Femur (tissue), 1 donor: ENCODE data around the gene GTF2A2.
"Not testable (repeated sequence)": the region's sequence is repeated elsewhere in the genome, so short reads cannot be mapped to it uniquely, and the experiment has no call there.

Experiments
- DNase-seq: peaks from one replicate; pipeline ENCODE4 v3.0.0-alpha.2; 2017

Gene GTF2A2

DNA sequence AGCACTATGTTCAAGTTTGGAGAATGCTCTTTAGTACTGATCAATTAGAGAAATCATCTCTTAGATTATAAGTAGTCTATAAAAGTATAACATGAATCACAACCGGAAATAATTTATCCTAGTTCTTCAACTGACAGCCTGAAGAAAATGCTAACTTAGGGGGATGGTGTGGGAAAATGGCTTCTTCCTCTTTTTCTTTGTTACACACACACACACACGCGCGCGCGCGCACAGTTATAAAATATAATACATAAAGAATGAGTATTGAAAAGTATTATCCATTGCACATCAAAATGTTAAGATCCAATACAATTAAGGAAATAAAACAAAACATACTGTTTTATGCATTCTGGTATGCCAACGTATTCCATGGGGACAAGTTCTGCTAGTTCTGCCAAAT, 11.2 kb upstream of the GTF2A2 start:
- no peak for DNase-seq

DNA sequence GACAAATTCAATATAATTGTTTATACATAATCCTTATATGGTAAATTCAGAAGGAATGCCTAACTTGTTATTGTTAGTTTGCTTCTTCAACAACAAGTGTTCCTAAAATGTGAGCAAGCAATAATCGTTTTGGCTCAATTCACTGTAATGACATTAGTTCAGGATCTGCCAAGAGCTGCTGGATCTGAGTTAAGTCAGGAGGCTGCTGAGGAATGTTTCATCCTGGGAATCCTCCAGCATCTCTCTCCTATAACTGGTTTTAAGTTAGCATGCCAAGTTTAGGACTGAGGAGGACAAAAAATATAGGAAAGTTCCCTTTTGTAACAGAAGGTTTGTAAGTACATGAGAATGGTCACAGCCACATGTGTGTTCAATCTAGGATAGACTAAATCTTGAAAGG, 4.9 kb upstream of the GTF2A2 start:
- peak; percentile 55 for DNase-seq

- DNase-seq: no peak
Measured at GRCh38 chr15:59659366-59659765, 2.1 kb upstream of the GTF2A2 start.

DNA sequence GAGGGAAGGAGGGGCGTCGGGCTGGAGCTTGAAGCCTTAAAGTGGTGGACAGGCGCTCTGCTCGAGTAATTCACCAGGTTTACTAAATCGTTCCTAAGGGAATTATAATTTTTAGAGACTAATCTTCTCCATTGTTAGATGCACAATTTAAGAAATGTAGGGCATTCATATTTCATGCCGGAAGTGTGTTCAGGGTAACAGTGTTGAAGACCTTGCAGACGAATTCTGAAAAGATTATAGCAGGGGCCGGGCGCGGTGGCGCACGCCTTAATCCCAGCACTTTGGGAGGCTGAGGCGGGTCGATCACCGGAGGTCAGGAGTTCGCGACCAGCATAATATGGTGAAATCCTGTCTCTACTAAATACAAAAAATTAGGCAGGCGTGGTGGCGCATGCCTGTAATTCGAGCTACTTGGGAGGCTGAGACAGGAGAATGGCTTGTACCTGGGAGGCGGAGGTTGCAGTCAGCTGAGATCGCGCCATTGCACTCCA, 365 bp upstream of the GTF2A2 start:
- peak; percentile 33 for DNase-seq

DNA sequence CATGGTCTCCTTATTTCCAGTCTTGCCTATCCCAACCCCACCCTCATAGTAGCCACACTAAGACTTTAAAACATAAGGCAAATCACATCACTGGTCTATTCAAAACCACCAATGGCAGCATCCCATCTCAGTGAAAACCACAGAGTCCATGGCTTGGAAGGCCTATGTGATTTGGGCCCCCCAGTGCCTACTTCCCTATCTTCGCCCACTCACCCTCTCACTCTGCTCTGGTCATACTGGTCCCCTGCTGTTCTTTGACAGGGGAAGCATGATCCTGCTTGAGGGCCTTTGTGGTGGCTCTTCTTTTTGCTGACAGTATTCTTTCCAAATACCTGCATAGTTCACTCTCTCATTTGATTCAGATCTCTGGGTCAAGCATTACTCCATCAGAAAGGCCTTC, 3.3 kb downstream of the GTF2A2 start:
- DNase-seq: no peak

DNA sequence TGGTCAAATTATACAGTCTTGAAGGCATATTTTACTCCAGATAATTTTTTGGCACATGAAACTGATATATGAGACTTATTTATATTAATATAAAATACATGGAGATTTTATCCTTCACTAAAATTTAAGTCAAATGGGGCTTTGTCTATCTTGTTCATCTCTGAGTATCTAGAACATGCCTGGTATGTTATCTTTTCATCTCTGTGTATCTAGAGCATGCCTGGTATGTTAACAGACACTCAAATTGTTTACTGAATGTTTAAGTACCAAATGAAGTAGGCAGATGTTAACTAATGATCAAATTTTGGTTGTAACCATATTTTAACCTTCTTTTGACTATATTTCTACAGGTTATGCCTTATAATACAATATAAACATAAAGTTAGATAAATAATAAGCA, 7.7 kb downstream of the GTF2A2 start:
- no peak for DNase-seq

DNA sequence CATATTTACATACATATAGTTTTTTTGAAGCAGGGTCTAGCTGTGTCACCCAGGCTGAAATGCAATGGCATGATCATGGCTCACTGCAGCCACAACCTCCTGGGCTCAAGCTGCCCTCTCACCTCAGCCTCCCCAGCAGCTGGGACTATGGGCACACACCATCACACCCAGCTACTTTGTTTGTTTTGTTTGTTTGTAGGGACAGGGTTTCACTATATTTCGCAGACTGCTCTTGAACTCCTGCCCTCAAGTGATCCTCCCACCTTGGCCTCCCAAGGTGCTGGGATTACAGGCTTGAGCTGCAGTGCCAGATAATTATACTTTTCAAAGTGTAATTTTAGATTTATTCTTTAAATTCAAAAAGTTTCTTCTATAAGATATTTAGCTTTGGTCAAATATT, 10.2 kb downstream of the GTF2A2 start:
- DNase-seq: no peak

DNA sequence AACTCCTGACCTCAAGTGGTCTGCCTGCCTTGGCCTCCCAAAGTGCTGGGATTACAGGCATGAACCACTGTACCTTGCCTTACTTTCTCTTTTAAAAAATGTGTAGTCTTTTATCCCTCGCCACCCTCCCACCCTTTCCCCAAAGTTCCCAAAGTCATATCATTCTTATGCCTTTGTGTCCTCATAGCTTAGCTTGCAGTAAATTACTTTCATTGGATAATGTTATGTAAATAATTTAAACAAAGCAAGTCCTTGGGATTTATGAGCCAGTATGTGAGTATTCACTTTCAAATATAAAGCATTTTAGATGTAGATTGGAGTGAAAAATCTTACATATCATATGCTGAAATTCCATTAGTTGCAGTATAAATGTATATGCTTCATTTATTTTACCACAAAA, 11.0 kb downstream of the GTF2A2 start:
- no peak for DNase-seq

GRCh38 chr15:59645812-59646211, 11.5 kb downstream of the GTF2A2 start:
- not testable (repeated sequence) for DNase-seq

GRCh38 chr15:59644756-59645155, 12.6 kb downstream of the GTF2A2 start:
- no peak for DNase-seq

DNA sequence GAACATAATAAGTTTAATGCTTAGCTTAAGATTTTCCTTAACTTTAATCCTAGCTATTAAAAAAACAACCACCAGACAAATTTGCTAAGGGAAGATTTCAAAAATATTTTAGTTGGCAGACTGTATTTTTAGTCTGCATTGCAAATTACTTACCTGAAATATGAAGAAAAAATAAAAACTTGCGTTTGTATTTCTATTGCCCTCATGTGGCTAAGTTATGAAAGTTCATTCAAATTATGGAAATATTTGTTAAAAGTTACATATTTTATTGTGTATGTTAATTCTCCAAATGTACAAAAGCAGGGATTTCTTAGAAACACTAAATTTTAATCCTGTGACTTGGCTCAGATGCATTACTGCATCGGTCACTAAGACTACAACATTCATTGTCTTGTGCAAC, 15.0 kb downstream of the GTF2A2 start:
- no peak for DNase-seq

- DNase-seq: not testable (repeated sequence)
Measured at GRCh38 chr15:59637507-59637906, 19.8 kb downstream of the GTF2A2 start.

- DNase-seq: no peak
Measured at GRCh38 chr15:59636184-59636583, 21.1 kb downstream of the GTF2A2 start.

DNA sequence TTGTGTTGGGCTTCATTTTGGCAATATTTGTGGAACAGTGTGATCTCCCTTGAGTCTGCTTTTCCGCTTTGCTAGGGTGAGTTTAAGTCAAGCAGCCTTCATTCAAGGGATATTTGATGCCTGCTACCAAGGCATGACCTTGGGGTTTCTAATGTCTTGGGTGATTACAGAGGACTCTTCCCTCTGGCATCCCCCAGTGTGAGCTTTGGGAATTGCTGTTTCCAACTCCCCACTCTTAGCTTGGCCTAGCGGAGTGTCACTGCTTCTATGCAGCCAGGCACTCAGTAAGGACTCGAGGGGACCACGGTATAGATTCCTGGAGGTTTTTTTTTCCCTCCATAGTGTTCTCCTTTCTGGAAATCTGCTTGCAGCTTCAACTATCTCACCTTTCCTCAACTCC, 24.6 kb downstream of the GTF2A2 start:
- no peak for DNase-seq

- peak; percentile 18 for DNase-seq
Measured at GRCh38 chr15:59622289-59622688, 35.0 kb downstream of the GTF2A2 start.

DNA sequence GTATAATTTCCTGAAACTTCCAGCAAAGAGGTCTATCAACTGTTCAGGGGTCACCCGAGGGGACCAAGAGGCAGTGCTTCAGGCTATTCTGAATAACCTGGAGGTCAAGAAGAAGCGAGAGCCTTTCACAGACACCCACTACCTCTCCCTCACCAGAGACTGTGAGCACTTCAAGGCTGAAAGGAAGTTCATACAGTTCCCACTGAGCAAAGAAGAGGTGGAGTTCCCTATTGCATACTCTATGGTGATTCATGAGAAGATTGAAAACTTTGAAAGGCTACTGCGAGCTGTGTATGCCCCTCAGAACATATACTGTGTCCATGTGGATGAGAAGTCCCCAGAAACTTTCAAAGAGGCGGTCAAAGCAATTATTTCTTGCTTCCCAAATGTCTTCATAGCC, 38.9 kb downstream of the GTF2A2 start:
- DNase-seq: no peak

GRCh38 chr15:59616379-59616778, 40.9 kb downstream of the GTF2A2 start:
- DNase-seq: no peak

GRCh38 chr15:59615661-59616060, 41.7 kb downstream of the GTF2A2 start:
- DNase-seq: no peak

- DNase-seq: no peak
Measured at GRCh38 chr15:59614153-59614552, 43.2 kb downstream of the GTF2A2 start.

DNA sequence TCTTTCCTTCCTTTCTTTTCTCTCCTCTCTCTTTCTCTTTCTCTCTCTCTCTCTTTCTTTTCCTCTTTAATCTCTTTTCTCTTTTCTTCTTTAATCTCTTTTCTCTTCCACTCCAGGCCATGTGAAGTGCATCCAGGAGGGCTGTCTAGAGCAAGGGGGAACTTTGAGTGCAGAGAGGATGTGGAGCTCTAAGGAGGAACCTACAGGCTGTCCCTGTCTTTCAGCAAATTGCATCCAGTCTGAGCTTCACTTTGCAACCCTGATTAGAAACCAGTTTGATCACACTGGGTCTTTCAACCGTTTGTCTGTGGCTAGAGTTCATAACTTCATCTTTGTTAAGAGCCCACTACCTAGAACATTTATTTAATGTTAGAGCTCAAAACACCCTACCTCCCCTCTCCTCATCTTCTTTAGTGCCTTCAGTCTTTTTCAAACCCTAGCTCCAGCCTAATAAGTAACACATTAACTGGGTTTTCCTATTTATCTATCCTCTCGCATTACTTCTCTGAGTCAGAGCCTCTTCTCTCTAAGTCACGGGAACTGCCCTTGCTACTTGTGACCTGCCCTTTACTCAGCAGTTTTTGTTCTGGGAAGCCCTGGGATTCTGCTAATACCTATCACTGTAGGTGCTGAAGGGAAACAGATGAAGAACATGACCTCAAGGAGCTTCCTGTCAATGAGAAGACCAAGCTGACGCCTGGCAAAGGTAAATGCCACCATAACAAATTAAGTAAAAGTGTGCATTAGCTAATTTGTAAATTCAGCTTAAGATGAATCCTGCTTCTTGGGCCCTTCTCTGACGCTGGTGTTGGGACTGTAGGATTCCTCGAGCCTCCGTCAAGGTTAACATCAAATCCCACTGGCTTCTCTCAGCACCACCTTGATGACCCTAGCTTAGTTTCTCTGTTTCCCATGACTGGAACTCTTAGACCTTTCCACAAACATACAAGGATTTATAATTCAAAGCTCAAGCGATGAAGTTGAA, 45.7 kb downstream of the GTF2A2 start, which contains the start of gene GCNT3:
Gene GCNT3 (plus strand): TSS at position 508 of the 985 bp plus-strand sequence. CDS start 6,456 bp downstream, outside the sequence.
- no peak for DNase-seq

DNA sequence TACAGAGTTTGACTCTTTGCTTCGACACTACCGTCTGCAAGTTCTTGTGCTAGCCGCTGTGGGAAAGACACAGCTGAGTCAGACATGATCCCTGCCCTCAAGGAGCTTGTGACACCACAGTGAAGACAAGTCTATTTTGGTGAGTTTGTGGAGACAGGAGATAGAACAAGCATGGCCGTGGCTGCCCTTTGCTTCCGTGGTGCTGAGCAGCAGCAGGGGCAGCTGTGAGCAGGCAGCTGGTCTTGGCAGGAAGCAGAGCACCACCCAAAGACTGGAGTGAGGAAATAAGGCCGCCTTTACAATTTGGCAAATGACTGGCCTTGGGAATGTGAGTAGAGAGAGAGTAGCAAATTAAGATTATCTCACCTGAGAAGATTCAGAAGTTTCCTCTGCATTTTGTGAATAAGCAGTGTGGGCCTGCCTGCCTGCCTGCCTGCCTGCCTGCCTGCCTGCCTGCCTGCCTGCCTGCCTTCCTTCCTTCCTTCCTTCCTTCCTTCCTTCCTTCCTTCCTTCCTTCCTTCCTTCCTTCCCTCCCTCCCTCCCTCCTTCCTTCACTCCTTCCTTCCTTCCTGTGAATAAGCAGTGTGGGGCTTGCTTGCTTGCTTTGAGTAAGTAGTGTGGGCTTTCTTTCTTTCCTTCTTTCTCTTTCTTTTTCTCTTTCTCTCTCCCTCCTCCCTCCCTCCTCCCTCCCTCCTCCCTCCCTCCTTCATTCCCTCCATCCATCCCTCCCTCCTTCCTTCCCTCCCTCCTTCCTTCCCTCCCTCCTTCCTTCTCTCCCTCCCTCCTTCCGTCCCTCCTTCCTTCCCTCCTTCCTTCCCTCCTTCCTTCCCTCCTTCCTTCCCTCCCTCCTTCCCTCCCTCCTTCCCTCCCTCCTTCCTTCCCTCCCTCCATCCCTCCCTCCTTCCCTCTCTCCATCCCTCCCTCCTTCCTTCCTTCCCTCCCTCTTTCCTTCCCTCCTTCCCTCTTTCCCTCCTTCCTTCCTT, 47.3 kb downstream of the GTF2A2 start:
- no peak for DNase-seq

DNA sequence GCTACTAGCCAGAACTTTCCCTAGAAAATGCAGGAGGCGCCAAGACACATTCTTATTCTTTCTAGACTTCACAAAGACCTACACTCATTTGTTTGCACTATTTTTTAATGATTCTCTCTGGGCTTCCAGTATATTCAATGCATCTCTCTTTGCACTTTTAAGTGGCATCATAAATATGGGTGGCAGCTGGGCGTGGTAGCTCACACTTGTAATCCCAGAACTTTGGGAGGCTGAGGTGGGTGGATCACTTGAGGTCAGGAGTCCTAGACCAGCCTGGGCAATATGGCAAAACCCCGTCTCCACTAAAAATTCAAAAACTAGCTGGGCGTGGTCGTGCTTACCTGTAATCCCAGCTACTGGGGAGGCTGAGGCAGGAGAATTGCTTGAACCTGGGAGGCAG, 51.3 kb downstream of the GTF2A2 start:
- no peak for DNase-seq

- DNase-seq: no peak
Measured at GRCh38 chr15:59598461-59598860, 58.9 kb downstream of the GTF2A2 start.
